WI38 (cell line): ENCODE data around the gene SPATA31C1.
"Not testable (repeated sequence)": the region's sequence is repeated elsewhere in the genome, so short reads cannot be mapped to it uniquely, and the experiment has no call there.

Experiments used
- H3K4me3 ChIP-seq: 2 replicates; pipeline ENCODE4 v1.5.1; 2011; ENCODE audit warnings: low read depth, mild to moderate bottlenecking, control low read depth, low read length
- TF ChIP-seq, protein P1 (sequence below): IDR thresholded peaks from 2 replicates; pipeline ENCODE4 v1.5.1; 2012; ENCODE audit warnings: low read depth, mild to moderate bottlenecking, control low read depth, low read length

Gene SPATA31C1

DNA sequence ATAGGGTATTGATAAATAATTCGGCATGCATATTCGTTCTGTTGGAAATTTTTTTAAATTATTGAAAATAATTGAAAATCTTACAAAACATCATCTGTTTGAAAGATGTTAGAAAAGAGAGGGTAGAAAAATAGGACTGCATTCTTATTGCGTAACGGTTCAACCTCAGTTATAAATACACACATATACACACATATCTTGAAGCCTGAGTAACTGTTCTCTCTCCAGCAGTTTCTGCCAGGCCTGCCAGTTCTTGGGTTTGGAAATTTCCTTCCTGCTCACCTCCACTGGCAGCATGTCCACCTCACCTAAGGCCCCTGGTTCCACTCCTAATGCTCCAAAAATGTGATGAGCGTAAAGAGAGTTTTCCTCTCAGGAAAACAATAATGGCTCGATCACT is 26.0 kb upstream of the SPATA31C1 start:
- H3K4me3 ChIP-seq: no peak overlapping the region
- TF ChIP-seq, protein P1, sequence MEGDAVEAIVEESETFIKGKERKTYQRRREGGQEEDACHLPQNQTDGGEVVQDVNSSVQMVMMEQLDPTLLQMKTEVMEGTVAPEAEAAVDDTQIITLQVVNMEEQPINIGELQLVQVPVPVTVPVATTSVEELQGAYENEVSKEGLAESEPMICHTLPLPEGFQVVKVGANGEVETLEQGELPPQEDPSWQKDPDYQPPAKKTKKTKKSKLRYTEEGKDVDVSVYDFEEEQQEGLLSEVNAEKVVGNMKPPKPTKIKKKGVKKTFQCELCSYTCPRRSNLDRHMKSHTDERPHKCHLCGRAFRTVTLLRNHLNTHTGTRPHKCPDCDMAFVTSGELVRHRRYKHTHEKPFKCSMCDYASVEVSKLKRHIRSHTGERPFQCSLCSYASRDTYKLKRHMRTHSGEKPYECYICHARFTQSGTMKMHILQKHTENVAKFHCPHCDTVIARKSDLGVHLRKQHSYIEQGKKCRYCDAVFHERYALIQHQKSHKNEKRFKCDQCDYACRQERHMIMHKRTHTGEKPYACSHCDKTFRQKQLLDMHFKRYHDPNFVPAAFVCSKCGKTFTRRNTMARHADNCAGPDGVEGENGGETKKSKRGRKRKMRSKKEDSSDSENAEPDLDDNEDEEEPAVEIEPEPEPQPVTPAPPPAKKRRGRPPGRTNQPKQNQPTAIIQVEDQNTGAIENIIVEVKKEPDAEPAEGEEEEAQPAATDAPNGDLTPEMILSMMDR: no peak

DNA sequence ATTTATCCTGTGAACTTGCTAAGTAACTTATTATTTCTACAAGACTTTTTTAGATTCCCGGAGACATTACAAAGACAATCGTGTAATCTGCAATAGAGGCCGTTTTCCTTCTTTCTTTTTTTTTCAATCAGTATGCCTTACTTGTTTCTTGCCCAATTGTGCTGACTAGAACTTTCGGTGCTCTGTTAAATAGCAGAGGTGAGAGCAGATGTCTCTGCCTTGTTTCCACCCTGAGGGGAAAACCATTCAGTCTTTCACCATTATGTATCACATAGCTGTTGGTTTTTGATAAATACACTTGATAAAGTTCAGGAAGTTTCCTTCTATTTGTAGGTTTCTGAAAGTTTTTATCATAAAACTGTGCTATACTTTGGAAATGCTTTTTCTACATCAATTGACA is 24.8 kb upstream of the SPATA31C1 start:
- H3K4me3 ChIP-seq: no peak overlapping the region

DNA sequence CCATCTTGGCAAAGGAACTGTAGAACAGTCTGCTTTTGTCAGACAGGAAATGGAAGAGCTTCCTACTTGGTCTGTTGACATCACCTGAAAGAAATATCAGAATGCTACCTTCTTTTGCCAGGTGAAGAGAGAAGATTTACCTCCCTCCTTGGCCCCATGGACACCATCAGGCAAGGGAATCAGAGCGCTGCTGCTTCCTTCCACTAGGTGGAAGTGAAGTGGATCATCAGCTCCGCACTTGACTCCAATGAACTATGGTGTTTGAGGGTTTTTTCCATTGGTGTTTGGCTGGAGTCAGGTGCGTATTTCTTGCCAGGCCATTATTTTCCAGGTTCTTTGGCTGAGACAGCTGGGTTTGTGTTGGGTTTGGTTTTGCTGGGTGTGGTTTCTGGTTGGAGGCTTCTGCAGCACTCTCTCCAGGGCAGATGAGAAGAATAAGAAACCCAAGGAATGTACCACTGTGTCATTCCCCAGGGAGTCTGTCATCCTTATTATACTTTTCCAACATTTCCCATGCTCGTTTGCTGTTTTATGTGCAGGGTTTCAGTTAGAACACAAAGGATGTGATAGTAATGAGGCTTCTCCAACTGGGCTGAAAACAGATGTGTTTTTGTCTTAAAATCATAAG is 22.6 kb upstream of the SPATA31C1 start:
- TF ChIP-seq, protein P1: 0 out of 2 replicates have a peak, but pooled peaks have one; percentile 7
- no peak overlapping the region for H3K4me3 ChIP-seq

More for the DNA sequence above, 24.8 kb upstream of the SPATA31C1 start:
- TF ChIP-seq, protein P1: no peak

DNA sequence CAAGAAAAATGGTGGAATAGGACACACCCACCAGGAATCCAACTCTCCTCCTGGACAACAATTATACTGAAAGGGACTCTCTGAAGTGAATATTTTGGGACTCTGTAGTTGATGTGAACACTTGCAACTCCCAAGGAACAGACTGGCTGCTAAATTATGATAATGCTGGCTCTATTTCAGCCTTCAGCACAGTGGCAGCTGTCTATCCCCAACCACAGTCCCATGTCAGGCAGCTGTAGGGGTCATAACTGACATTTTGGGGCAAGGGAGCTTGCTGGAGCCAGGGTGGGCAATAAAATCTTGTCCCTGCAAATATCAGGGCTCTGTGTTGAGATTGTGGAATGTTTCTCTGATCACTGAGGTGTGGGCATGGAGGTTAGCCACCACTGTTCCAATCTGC is 20.9 kb upstream of the SPATA31C1 start:
- TF ChIP-seq, protein P1: no peak

DNA sequence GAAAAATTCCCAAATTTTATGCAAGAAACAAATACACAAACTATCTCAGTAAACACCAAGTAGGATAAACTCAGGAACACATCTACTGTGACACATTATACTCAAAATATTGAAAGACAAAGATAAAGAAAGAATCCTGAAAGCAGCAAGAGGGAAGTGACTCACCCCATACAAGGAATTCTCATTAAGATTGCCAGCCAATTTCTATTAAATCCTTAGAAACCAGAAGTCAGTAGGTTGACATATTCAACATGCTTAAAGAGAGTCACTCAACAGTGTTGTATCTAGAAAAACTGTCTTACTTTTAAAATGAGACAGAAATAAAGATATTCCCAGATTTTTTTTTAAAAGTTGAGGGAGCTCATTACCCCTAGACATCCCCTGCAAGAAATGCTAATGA is 19.6 kb upstream of the SPATA31C1 start:
- H3K4me3 ChIP-seq: no peak overlapping the region
- TF ChIP-seq, protein P1: no peak

More for the DNA sequence above, 20.9 kb upstream of the SPATA31C1 start:
- no peak overlapping the region for H3K4me3 ChIP-seq

DNA sequence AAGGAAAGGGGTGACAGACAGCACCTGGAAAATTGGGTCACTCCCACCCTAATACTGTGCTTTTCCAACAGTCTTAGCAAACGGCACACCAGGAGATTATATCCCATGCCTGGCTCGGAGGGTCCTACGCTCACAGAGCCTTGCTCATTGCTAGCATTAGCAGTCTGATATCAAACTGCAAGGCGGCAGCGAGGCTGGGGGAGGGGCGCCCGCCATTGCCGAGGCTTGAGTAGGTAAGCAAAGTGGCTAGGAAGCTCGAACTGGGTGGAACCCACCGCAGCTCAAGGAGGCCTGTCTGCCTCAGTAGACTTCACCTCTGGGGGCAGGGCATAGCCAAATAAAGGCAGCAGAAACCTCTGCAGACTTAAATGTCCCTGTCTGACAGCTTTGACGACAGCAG is 15.4 kb upstream of the SPATA31C1 start:
- not testable (repeated sequence) for H3K4me3 ChIP-seq

DNA sequence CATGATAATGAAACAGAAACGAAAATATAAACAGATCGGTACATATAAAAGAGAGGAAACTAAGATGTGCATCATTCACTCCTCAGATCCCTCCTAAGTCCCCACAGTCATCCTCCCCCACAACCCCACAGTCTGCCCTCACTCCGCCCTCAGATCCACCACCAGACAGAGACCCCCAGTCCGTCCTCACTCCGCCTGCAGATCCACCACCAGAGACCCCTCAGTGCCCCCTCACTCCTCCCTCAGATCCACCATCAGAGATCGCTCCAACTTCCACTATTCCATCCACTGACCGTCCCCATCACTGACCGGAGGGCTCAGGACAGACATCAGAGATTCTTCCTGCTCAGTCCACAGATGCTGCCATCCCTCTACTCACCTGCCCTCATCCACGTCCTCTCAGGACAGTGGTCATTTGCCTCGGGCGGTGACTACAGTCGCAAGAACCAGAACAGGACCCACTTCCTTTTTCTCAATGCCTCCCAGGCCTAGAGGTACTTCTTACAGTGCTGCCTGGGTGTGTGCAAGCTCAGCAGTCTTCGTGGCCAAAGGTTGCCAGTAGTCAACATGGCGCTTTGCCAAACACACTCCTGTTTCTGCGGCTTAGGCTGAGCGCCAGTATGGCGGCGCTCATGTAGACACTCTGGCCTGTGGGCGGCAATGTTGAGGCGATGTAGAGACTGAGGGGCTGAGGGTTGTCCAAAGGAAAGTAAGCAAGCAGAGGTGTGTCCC is 8.3 kb upstream of the SPATA31C1 start:
- H3K4me3 ChIP-seq: no peak overlapping the region
- TF ChIP-seq, protein P1: no peak

DNA sequence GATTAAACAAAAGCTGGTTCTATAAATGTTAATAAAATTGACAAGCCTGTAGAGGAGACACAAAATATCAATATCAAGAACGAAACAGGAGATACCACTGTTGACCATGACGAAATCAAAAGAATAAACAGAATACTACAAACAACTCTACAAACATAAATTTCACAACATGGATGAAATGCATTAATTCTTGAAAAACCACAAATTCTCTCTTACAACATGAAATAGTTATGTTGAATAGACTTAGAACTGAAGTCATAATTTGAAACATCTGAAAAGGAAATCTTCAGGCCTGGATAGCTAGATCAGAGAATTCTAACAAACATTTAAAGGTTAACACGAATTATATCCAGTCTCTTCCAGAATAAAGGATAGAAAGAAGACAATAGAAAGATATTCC is 6.9 kb upstream of the SPATA31C1 start:
- H3K4me3 ChIP-seq: no peak overlapping the region
- TF ChIP-seq, protein P1: no peak

DNA sequence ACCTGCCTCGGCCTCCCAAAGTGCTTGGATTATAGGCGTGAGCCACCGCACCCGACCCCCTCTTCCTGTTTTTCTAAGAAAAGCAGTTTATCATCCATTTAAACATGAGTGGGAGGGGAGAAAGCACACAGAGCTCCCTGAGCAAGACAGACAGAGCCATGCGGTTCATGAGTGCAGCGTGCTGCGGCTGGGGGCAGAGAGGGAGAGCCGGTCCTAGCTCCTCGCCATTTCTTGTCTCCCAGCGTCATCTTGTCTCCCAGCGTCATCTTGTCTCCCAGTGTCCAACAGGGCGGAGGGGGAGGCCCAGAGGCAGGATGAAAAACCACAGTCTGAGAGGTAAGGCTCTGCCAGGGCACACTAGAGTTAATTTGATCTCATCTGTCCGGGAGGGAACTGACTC is 1.3 kb downstream of the SPATA31C1 start:
- not testable (repeated sequence) for H3K4me3 ChIP-seq

DNA sequence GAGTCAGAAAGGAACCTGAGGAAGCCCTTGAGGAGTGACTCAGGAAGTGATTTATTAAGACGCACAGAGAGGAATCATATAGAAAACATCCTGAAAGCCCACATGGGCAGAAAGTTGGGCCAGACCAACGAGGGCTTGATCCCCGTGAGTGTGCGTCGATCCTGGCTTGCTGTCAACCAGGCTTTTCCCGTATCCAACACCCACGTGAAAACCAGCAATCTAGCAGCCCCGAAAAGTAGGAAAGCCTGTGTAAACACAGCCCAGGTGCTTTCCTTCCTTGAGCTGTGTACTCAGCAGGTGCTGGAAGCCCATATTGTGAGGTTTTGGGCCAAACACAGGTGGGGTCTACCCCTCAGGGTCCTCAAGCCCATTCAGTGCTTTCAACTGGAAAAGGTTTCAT is 3.8 kb downstream of the SPATA31C1 start:
- not testable (repeated sequence) for H3K4me3 ChIP-seq

DNA sequence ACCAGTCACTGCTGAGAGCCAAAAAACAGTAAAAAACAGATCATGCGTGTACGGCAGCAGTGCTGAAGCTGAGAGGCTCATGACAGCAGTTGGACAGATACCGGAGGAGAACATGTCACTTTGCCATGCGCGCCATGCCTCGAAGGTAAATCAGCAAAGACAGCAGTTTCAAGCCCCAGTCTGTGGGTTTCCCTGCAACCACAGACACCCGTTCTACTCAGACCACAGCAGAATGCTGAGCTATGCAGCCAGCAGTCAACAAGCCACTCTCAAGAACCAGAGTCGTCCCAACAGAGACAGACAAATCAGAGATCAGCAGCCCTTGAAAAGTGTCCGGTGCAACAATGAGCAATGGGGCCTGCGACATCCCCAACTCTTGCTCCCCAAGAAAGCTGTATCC is 5.2 kb downstream of the SPATA31C1 start:
- H3K4me3 ChIP-seq: not testable (repeated sequence)

DNA sequence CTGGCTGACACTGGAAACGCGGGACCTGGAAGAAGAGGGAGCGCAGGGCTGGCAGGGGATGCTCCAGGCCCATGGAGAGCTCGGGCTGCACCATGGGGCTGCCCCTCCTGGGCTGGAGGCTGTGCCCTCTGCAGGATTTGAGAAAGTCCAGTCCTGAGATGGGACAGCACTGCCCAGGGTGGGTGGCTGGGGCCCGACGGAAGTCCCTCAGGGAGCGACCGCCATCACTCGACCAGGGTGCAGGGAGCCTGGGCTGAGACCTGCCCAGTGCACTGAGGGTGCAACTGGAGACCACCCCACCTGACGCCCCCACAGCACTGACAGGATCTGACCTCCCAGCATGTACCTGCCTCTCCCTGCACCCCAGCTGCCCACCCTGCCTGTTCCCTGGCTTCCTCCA is 7.1 kb downstream of the SPATA31C1 start:
- not testable (repeated sequence) for H3K4me3 ChIP-seq
